ENCODE measurements around the gene PRPF6.

DNA sequence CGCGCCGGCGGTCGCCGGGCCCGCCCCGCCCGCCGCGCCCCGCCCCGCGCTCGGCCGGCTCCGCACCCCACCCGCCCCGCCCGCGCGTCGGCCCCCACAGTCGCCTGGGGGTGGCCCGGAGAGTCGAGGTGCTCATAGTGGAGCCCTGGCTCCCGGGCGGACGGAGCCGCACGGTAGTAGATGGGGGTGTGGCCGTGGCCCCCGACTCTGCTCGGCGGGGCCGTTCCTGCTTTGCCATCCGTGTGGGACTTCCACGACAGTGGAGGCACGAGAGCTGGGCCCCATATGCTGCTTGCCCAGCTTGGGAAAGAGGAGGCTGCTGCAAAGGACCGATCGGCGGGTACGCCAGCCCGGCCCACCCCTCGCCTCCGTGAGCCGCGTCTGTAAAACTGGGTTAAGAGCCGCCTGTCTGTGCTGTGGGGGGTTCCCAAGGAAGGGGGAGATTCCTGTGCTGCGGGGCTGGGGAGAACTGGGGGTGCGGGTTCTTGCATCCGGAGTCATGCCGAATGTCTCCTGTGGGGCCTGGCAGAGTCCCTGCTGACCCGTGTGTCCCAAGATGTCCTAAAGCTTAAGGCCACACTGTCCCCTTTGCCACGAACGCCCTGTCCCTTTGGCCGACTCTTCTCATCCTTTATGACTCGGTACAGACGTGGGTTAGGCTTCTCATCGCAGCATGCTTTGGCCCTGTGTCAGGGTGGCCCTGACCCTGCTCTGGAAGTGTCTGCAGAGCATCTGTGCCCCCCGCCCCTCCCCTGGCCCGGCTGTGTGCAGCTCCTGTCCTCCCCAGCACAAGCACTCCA, 99.3 kb downstream of the PRPF6 start, which contains the start of gene OPRL1:
- no peak for TF ChIP-seq CTCF (IDR thresholded peaks at IDR 0.05)
- no peak for TF ChIP-seq POLR2A (IDR thresholded peaks at IDR 0.05)
- no peak for TF ChIP-seq EP300 (IDR thresholded peaks at IDR 0.05)
